Astrocyte (in vitro differentiated cells and primary cell): ENCODE measurements around the gene LCT.
"Not testable (repeated sequence)": the region's sequence is repeated elsewhere in the genome, so short reads cannot be mapped to it uniquely, and the experiment has no call there.

ENCODE experiments used
- EZH2 ChIP-seq: IDR thresholded peaks from 2 replicates; pipeline ENCODE4 v1.6.1; 2012; ENCODE audit warnings: mild to moderate bottlenecking, low read length, inconsistent platforms; ENCODE audit not compliant: insufficient read depth
- TF ChIP-seq, protein P1 (sequence below): IDR thresholded peaks from 2 replicates; pipeline ENCODE4 v1.5.1; 2011; ENCODE audit warnings: low read depth, mild to moderate bottlenecking, inconsistent platforms, low read length, moderate library complexity; ENCODE audit not compliant: insufficient read depth

GRCh38 chr2:135795641-135796040 lies 41.3 kb downstream of the LCT start:
- TF ChIP-seq, protein P1, sequence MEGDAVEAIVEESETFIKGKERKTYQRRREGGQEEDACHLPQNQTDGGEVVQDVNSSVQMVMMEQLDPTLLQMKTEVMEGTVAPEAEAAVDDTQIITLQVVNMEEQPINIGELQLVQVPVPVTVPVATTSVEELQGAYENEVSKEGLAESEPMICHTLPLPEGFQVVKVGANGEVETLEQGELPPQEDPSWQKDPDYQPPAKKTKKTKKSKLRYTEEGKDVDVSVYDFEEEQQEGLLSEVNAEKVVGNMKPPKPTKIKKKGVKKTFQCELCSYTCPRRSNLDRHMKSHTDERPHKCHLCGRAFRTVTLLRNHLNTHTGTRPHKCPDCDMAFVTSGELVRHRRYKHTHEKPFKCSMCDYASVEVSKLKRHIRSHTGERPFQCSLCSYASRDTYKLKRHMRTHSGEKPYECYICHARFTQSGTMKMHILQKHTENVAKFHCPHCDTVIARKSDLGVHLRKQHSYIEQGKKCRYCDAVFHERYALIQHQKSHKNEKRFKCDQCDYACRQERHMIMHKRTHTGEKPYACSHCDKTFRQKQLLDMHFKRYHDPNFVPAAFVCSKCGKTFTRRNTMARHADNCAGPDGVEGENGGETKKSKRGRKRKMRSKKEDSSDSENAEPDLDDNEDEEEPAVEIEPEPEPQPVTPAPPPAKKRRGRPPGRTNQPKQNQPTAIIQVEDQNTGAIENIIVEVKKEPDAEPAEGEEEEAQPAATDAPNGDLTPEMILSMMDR: not testable (repeated sequence)
- TF ChIP-seq EZH2: not testable (repeated sequence)
